Renal cortical epithelial cell (primary cell): ENCODE data around the gene NFYC. TPM values are rescaled to one million over a fixed set of nuclear protein-coding genes. Genes with fewer than 3 reads are reported as not detected.

ENCODE experiments used
- DNase-seq: peaks from one replicate; pipeline ENCODE4 v3.0.0-alpha.2; 2011; ENCODE audit warnings: low read depth
- total RNA-seq: library from RNA; depleted of rRNA; stranded (reverse); fragments of >200 nt; gene quantifications from 2 replicates; pipeline ENCODE4 v1.2.3, GENCODE V29; 2014

NFYC gene
- total RNA-seq, 1 donor from 2014 or later: 40.4 TPM

GRCh38 chr1:40758578-40759343, 67.3 kb downstream of the NFYC start:
- DNase-seq: no peak

GRCh38 chr1:40760984-40761383, 69.5 kb downstream of the NFYC start:
- no peak for DNase-seq

GRCh38 chr1:40762144-40762923, 70.8 kb downstream of the NFYC start:
- no peak for DNase-seq

GRCh38 chr1:40763742-40764532, 72.4 kb downstream of the NFYC start:
- no peak for DNase-seq

GRCh38 chr1:40764981-40765380, 73.5 kb downstream of the NFYC start:
- no peak for DNase-seq

- no peak for DNase-seq
Observed at GRCh38 chr1:40766017-40766416, 74.5 kb downstream of the NFYC start.

- DNase-seq: no peak
Observed at GRCh38 chr1:40766560-40766959, 75.1 kb downstream of the NFYC start.

GRCh38 chr1:40768146-40768990, 76.9 kb downstream of the NFYC start:
- no peak for DNase-seq

GRCh38 chr1:40769815-40770214, 78.3 kb downstream of the NFYC start:
- DNase-seq: no peak

GRCh38 chr1:40770296-40771070, 79.0 kb downstream of the NFYC start:
- DNase-seq: no peak

- peak; percentile 28 for DNase-seq
Observed at GRCh38 chr1:40772146-40772955, 80.8 kb downstream of the NFYC start.

GRCh38 chr1:40773748-40774265, 82.3 kb downstream of the NFYC start:
- DNase-seq: no peak

- peak; percentile 33 for DNase-seq
Observed at GRCh38 chr1:40774266-40774998, 82.9 kb downstream of the NFYC start.

GRCh38 chr1:40776236-40777072, 85.0 kb downstream of the NFYC start:
- no peak for DNase-seq

GRCh38 chr1:40777224-40777970, 85.9 kb downstream of the NFYC start:
- no peak for DNase-seq

- DNase-seq: no peak
Observed at GRCh38 chr1:40780678-40781607, 89.4 kb downstream of the NFYC start.
